ENCODE data around the gene PNPLA2.

The PNPLA2 gene

DNA sequence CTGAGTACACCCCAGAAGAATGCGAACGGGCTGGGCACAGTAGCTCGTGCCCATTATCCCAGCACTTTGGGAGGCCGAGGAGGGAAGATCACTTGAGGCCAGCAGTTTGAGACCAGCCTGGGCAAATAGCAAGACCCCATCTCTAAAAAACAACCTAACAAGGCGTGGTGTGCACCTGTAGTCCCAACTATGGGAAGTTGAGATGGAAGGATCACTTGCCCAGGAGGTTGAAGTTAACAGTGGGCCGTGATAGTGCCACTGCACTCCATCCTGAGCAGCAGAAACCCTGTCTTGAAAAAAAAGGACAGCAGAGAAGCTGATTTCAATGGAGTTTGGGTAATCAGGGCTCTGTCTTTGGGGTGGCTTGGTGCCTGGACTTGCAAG is 5.7 kb upstream of the PNPLA2 start:
- no peak overlapping the region for H3K27ac ChIP-seq (ENCODE audit: low read depth, low read length)
- H3K9ac ChIP-seq (ENCODE audit: low read length) = peak overlapping the region; percentile 17
- H3K9me3 ChIP-seq (ENCODE audit: control insufficient read depth, insufficient read depth, low read depth, low read length) = no peaks in the 10 kb centered on the region
- peaks cover 11% of the 10 kb centered on the region; the same call in 1 of the 2 replicates for H3K4me1 ChIP-seq (ENCODE audit: control insufficient read depth, insufficient read depth, low read length)
- H3K36me3 ChIP-seq (ENCODE audit: control insufficient read depth, insufficient read depth, low read length) = peaks cover 33% of the 10 kb centered on the region
- no peaks in the 10 kb centered on the region for H3K27me3 ChIP-seq (ENCODE audit: control insufficient read depth, insufficient read depth, low read length)
- H3K4me3 ChIP-seq (ENCODE audit: low read depth, low read length) = no peak overlapping the region

GRCh38 chr11:813456-814096 is 5.1 kb upstream of the PNPLA2 start:
- Histone ChIP-seq H3K9me3 (ENCODE audit: control insufficient read depth, insufficient read depth, low read depth, low read length) (no peaks in the 10 kb centered on the region), H3K27ac (ENCODE audit: low read depth, low read length) (no peak overlapping the region), H3K9ac (ENCODE audit: low read length) (peak overlapping the region; percentile 17), H3K27me3 (ENCODE audit: control insufficient read depth, insufficient read depth, low read length) (no peaks in the 10 kb centered on the region), H3K4me1 (ENCODE audit: control insufficient read depth, insufficient read depth, low read length) (peaks cover 13% of the 10 kb centered on the region), H3K4me3 (ENCODE audit: low read depth, low read length) (no peak overlapping the region), H3K36me3 (ENCODE audit: control insufficient read depth, insufficient read depth, low read length) (peaks cover 33% of the 10 kb centered on the region)

DNA sequence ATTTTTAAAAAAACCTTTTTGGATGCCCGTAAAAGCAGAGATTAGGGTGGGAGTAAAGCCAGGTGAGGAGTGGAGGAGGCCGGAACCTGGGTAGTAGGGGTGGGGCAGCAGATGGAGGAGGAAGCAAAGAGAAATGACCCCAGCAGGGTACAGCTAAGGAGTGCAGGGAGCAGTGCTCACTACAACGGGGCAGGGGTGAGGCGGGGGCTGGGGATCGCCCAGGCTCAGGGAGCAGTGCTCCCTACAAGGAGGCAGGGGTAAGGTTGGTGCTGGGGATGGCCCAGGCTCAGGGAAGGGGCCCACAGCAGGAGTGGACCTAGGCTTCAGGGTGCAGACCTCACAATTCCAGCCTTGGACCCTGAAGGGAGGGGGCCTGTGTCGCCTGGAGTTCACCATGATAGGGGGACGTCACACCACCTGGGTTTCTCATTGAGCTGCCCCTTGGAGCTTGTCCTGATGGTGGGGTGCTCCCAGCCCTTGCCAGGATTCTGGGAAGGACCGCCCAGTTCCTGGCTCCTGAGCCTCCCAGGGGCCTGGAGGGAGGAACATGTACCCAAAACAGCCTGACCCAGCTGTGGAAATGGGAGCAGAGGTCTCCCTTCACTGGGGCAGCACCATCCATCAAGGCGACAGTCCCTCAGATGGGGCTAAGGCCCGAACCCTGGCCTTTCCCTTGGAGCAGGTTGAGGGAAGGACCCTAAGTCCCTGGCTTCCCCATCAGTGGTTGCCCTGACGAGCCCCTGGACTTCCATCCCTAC is 2.9 kb upstream of the PNPLA2 start:
- H3K36me3 ChIP-seq (ENCODE audit: control insufficient read depth, insufficient read depth, low read length) = peaks cover 32% of the 10 kb centered on the region
- H3K4me3 ChIP-seq (ENCODE audit: low read depth, low read length) = no peak overlapping the region
- no peaks in the 10 kb centered on the region for H3K9me3 ChIP-seq (ENCODE audit: control insufficient read depth, insufficient read depth, low read depth, low read length)
- no peak overlapping the region for H3K27ac ChIP-seq (ENCODE audit: low read depth, low read length)
- no peaks in the 10 kb centered on the region for H3K27me3 ChIP-seq (ENCODE audit: control insufficient read depth, insufficient read depth, low read length)
- peaks cover 17% of the 10 kb centered on the region for H3K4me1 ChIP-seq (ENCODE audit: control insufficient read depth, insufficient read depth, low read length)
- no peak overlapping the region for H3K9ac ChIP-seq (ENCODE audit: low read length)

DNA sequence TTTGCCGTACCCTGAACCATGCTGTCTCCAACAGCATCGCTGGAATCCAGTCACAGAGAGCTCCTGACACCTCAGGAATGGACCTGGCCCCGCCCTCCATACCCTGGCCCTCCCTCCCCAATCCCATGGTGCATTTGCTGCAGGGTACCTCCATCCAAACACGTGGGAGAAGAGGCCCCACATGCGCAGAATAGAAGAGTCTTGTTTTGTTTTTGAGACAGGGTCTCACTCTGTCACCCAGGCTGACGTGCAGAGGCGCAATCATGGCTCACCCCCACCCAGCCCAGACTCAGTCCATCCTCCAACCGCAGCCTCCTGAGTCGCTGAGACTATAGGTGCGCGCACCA is 2.3 kb upstream of the PNPLA2 start:
- Histone ChIP-seq H3K27ac (ENCODE audit: low read depth, low read length) (no peak overlapping the region), H3K36me3 (ENCODE audit: control insufficient read depth, insufficient read depth, low read length) (peaks cover 26% of the 10 kb centered on the region), H3K4me1 (ENCODE audit: control insufficient read depth, insufficient read depth, low read length) (peaks cover 12% of the 10 kb centered on the region), H3K4me3 (ENCODE audit: low read depth, low read length) (no peak overlapping the region), H3K27me3 (ENCODE audit: control insufficient read depth, insufficient read depth, low read length) (no peaks in the 10 kb centered on the region), H3K9me3 (ENCODE audit: control insufficient read depth, insufficient read depth, low read depth, low read length) (no peaks in the 10 kb centered on the region), H3K9ac (ENCODE audit: low read length) (no peak overlapping the region)

DNA sequence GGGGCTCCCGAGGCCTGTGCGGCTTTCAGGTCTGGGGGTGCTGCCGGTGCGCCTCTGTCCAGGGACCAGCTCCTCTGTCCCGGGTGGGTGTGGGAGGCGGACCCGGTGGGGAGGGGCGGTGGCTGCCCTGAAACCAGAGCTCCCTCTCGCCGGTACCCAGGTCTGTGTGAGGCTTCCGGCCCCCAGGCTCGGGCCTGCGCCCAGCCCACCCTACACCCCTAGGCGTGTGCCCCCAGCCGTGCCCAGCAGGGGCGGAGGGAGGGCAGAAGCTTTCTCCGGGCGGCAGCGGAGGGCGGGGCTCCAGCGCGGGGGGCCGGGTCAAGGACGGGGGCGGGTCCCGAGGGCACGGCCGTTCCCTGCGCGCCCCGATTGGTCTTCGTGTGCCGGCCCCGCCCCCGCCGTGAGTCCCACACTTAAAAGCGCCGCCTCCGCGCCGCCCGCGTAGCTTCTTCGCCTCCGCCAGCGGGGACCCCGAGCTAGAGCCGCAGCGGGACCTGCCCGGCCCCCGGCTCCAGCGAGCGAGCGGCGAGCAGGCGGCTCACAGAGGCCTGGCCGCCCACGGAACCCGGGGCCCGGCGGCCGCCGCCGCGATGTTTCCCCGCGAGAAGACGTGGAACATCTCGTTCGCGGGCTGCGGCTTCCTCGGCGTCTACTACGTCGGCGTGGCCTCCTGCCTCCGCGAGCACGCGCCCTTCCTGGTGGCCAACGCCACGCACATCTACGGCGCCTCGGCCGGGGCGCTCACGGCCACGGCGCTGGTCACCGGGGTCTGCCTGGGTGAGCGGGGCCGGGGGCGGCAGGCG is 616 bp downstream of the PNPLA2 start:
- Histone ChIP-seq H3K27me3 (ENCODE audit: control insufficient read depth, insufficient read depth, low read length) (no peaks in the 10 kb centered on the region; the same call in 1 of the 2 replicates), H3K4me3 (ENCODE audit: low read depth, low read length) (peak overlapping the region; percentile 86), H3K9me3 (ENCODE audit: control insufficient read depth, insufficient read depth, low read depth, low read length) (no peaks in the 10 kb centered on the region), H3K9ac (ENCODE audit: low read length) (peak overlapping the region; percentile 84), H3K4me1 (ENCODE audit: control insufficient read depth, insufficient read depth, low read length) (peaks cover 10% of the 10 kb centered on the region), H3K36me3 (ENCODE audit: control insufficient read depth, insufficient read depth, low read length) (peaks cover 14% of the 10 kb centered on the region; the same call in 1 of the 2 replicates), H3K27ac (ENCODE audit: low read depth, low read length) (no peak overlapping the region)

GRCh38 chr11:819943-820649 is 1.4 kb downstream of the PNPLA2 start:
- Histone ChIP-seq H3K4me1 (ENCODE audit: control insufficient read depth, insufficient read depth, low read length) (peaks cover 10% of the 10 kb centered on the region), H3K9me3 (ENCODE audit: control insufficient read depth, insufficient read depth, low read depth, low read length) (no peaks in the 10 kb centered on the region), H3K36me3 (ENCODE audit: control insufficient read depth, insufficient read depth, low read length) (peaks cover 16% of the 10 kb centered on the region; the same call in 1 of the 2 replicates), H3K27ac (ENCODE audit: low read depth, low read length) (no peak overlapping the region), H3K9ac (ENCODE audit: low read length) (peak overlapping the region; percentile 34), H3K27me3 (ENCODE audit: control insufficient read depth, insufficient read depth, low read length) (peaks cover under 1% of the 10 kb centered on the region; the same call in 1 of the 2 replicates), H3K4me3 (ENCODE audit: low read depth, low read length) (peak overlapping the region; percentile 86)

DNA sequence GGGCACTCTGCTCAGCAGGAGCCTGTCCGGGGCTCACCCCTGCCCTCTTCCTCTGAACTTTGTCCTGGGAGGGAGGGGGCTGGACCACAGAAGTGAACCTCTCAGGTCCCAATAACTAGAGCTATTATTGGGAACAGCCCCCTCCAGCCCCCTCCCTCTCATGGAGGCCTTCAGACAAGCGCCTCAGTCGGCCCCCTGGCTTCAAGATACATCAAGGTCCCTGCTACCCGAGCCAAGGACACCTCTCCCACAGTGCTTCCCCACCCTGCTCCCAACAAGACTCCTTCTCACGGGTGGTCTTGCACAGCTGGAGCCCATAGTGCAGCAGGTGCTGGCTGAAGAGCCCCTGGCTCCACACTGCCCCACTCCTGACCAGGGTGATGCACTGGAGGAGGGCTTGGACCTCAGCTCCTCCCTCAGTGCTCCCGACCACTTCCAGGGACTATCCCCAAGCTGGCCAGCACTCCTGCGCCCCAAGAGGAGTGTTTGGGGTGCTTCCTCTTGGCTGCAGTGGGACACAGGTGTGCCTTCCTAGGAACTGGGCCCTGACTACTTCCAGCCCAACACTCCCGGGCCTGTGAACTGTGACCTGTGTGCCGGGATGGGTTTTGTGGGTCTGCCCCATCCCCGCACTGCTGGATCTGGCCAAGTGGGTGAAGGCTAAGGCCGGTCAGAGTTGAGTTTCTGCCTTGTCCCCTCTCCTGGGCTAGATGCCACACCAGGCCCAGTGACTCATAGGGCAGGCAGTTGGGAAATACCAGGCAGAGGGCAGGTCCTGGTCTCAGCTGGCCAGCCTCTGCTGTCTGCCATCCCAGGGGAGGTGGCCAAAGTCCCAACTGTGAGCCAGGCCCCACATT is 2.2 kb downstream of the PNPLA2 start:
- Histone ChIP-seq H3K9ac (ENCODE audit: low read length) (no peak overlapping the region), H3K4me1 (ENCODE audit: control insufficient read depth, insufficient read depth, low read length) (peaks cover 10% of the 10 kb centered on the region), H3K27ac (ENCODE audit: low read depth, low read length) (no peak overlapping the region), H3K27me3 (ENCODE audit: control insufficient read depth, insufficient read depth, low read length) (peaks cover 9% of the 10 kb centered on the region; the same call in 1 of the 2 replicates), H3K36me3 (ENCODE audit: control insufficient read depth, insufficient read depth, low read length) (peaks cover 16% of the 10 kb centered on the region; the same call in 1 of the 2 replicates), H3K9me3 (ENCODE audit: control insufficient read depth, insufficient read depth, low read depth, low read length) (no peaks in the 10 kb centered on the region), H3K4me3 (ENCODE audit: low read depth, low read length) (peak overlapping the region; percentile 86)

GRCh38 chr11:821512-822371 is 3.0 kb downstream of the PNPLA2 start:
- peaks cover 16% of the 10 kb centered on the region; the same call in 1 of the 2 replicates for H3K36me3 ChIP-seq (ENCODE audit: control insufficient read depth, insufficient read depth, low read length)
- H3K4me3 ChIP-seq (ENCODE audit: low read depth, low read length) = no peak overlapping the region
- H3K9ac ChIP-seq (ENCODE audit: low read length) = no peak overlapping the region
- H3K9me3 ChIP-seq (ENCODE audit: control insufficient read depth, insufficient read depth, low read depth, low read length) = no peaks in the 10 kb centered on the region
- peaks cover 10% of the 10 kb centered on the region for H3K4me1 ChIP-seq (ENCODE audit: control insufficient read depth, insufficient read depth, low read length)
- H3K27ac ChIP-seq (ENCODE audit: low read depth, low read length) = no peak overlapping the region
- peaks cover 17% of the 10 kb centered on the region; the same call in 1 of the 2 replicates for H3K27me3 ChIP-seq (ENCODE audit: control insufficient read depth, insufficient read depth, low read length)

- Histone ChIP-seq H3K27ac (ENCODE audit: low read depth, low read length) (no peak overlapping the region), H3K9me3 (ENCODE audit: control insufficient read depth, insufficient read depth, low read depth, low read length) (no peaks in the 10 kb centered on the region), H3K36me3 (ENCODE audit: control insufficient read depth, insufficient read depth, low read length) (peaks cover 16% of the 10 kb centered on the region; the same call in 1 of the 2 replicates), H3K4me3 (ENCODE audit: low read depth, low read length) (no peak overlapping the region; the same call in 1 of the 2 replicates), H3K9ac (ENCODE audit: low read length) (no peak overlapping the region), H3K4me1 (ENCODE audit: control insufficient read depth, insufficient read depth, low read length) (peaks cover 19% of the 10 kb centered on the region), H3K27me3 (ENCODE audit: control insufficient read depth, insufficient read depth, low read length) (peaks cover 36% of the 10 kb centered on the region)
Measured at GRCh38 chr11:823441-824291, 5.0 kb downstream of the PNPLA2 start.

Data from HUES6 (cell line).